ENCODE data around the gene GPRC5A.

The GPRC5A gene

DNA sequence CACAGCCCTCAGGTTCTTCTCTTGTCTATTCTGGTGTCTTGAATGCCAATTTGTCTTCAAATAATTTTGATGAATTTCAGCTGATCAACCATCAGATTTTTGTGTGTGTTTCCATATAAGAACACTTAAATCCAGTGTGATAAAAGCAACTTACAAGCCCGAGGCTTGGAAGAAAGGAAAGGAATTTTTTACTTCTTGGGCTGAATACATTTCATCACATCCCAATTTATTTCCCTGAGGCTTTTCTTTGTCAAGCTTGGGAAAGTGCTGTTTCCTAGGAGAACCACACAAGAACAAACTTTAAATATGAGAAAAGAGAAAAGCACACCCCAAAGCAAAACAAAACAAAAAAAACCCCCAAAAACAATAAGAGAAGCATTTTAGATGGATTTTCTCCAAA, 34.0 kb downstream of the GPRC5A start:
- Histone ChIP-seq H3K36me3 (replicated peaks; ENCODE audit: low read depth, low read length) (no peaks in the 10 kb centered on the region), H3K9me3 (ENCODE audit: insufficient read depth, low read length) (no peaks in the 10 kb centered on the region), H3K27me3 (ENCODE audit: low read depth, low read length) (peaks cover 19% of the 10 kb centered on the region), H2AFZ (ENCODE audit: low read depth, low read length) (no peak overlapping the region), H3K9ac (ENCODE audit: low read length) (no peak overlapping the region), H3K79me2 (ENCODE audit: low read length) (no peaks in the 10 kb centered on the region), H3K4me2 (ENCODE audit: low read length) (no peak overlapping the region), H3K4me3 (ENCODE audit: low read length) (no peak overlapping the region), H4K20me1 (ENCODE audit: insufficient read depth, low read length) (no peaks in the 10 kb centered on the region), H3K27ac (ENCODE audit: low read length) (no peak overlapping the region), H3K4me1 (ENCODE audit: low read length) (no peaks in the 10 kb centered on the region)
- no peak for TF ChIP-seq EZH2phosphoT487 (IDR thresholded peaks at IDR 0.05; ENCODE audit: low read depth)
- TF ChIP-seq, protein P1, sequence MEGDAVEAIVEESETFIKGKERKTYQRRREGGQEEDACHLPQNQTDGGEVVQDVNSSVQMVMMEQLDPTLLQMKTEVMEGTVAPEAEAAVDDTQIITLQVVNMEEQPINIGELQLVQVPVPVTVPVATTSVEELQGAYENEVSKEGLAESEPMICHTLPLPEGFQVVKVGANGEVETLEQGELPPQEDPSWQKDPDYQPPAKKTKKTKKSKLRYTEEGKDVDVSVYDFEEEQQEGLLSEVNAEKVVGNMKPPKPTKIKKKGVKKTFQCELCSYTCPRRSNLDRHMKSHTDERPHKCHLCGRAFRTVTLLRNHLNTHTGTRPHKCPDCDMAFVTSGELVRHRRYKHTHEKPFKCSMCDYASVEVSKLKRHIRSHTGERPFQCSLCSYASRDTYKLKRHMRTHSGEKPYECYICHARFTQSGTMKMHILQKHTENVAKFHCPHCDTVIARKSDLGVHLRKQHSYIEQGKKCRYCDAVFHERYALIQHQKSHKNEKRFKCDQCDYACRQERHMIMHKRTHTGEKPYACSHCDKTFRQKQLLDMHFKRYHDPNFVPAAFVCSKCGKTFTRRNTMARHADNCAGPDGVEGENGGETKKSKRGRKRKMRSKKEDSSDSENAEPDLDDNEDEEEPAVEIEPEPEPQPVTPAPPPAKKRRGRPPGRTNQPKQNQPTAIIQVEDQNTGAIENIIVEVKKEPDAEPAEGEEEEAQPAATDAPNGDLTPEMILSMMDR (IDR thresholded peaks at IDR 0.05; ENCODE audit: low read depth, low read length): no peak

DNA sequence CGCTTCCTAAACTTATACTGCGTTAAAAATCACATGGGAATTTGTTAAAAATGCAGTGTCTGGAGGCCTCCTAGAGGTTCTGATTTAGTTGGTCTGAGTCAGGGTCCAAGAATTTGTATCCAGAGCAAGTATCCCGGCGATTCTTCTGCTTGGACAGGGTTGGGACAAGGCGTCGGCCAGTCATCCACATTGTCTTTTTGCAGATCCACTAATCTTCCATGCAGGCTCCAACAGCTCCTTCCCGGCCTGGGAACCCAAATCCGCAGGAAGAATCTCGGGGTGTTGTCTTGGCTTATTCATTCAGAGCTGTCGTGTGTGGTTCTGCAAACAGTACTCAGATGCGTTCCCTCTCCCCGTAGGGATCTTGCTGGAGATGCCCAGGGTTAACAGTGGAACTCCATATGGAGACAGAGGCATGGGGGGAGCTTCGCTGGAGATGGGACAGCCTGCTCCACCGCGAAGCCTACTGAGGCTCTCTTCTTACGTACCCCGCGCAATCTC, 35.3 kb downstream of the GPRC5A start:
- Histone ChIP-seq H3K79me2 (ENCODE audit: low read length) (no peaks in the 10 kb centered on the region), H3K4me3 (ENCODE audit: low read length) (no peak overlapping the region), H3K4me1 (ENCODE audit: low read length) (no peaks in the 10 kb centered on the region), H3K27me3 (ENCODE audit: low read depth, low read length) (peaks cover 27% of the 10 kb centered on the region), H3K9ac (ENCODE audit: low read length) (no peak overlapping the region), H3K36me3 (replicated peaks; ENCODE audit: low read depth, low read length) (no peaks in the 10 kb centered on the region), H2AFZ (ENCODE audit: low read depth, low read length) (no peak overlapping the region), H3K4me2 (ENCODE audit: low read length) (no peak overlapping the region), H4K20me1 (ENCODE audit: insufficient read depth, low read length) (no peaks in the 10 kb centered on the region), H3K27ac (ENCODE audit: low read length) (no peak overlapping the region), H3K9me3 (ENCODE audit: insufficient read depth, low read length) (no peaks in the 10 kb centered on the region)
- TF ChIP-seq EZH2phosphoT487 (IDR thresholded peaks at IDR 0.05; ENCODE audit: low read depth): no peak
- TF ChIP-seq, protein P1 (IDR thresholded peaks at IDR 0.05; ENCODE audit: low read depth, low read length): no peak

DNA sequence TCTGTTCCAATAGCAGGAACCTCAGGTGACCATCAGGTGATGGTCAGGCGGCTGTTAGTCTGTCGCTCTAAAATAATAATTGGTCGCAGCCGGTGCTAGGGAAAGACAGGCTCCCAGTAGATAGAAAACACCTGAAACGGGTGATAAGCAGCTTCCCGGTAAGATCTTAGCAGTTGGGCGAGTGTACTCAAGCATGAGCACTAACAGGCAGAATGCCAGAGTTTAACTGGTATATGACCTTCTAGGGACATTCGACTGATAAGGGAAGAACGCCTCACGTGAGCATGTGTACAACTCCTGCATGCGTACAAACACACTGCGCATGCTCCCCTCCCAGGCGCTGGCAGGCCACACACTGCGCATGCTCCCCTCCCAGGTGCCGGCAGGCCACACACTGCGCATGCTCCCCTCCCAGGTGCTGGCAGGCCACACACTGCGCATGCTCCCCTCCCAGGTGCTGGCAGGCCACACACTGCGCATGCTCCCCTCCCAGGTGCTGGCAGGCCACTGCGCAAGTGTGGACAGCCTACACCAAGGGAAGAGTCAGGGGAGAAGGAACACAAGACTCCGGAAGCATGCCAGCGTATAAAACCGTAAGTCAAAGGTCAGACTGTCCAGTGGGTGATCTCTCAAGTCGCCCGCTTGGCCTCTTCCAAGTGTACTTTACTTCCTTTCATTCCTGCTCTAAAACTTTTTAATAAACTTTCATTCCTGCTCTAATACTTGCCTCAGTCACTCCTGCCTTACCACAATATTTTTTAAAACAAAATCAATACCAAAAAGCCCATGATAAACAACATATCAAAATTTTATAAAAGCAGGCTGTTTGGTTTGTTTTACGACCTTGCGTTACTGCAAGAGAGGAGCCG, 36.1 kb downstream of the GPRC5A start:
- Histone ChIP-seq H3K4me2 (ENCODE audit: low read length) (no peak overlapping the region), H4K20me1 (ENCODE audit: insufficient read depth, low read length) (no peaks in the 10 kb centered on the region), H3K36me3 (replicated peaks; ENCODE audit: low read depth, low read length) (no peaks in the 10 kb centered on the region), H3K4me3 (ENCODE audit: low read length) (no peak overlapping the region), H3K4me1 (ENCODE audit: low read length) (no peaks in the 10 kb centered on the region), H3K9me3 (ENCODE audit: insufficient read depth, low read length) (no peaks in the 10 kb centered on the region), H3K27ac (ENCODE audit: low read length) (no peak overlapping the region), H3K9ac (ENCODE audit: low read length) (no peak overlapping the region), H3K27me3 (ENCODE audit: low read depth, low read length) (peaks cover 27% of the 10 kb centered on the region), H2AFZ (ENCODE audit: low read depth, low read length) (no peak overlapping the region), H3K79me2 (ENCODE audit: low read length) (no peaks in the 10 kb centered on the region)
- TF ChIP-seq, protein P1 (IDR thresholded peaks at IDR 0.05; ENCODE audit: low read depth, low read length): no peak
- no peak for TF ChIP-seq EZH2phosphoT487 (IDR thresholded peaks at IDR 0.05; ENCODE audit: low read depth)

DNA sequence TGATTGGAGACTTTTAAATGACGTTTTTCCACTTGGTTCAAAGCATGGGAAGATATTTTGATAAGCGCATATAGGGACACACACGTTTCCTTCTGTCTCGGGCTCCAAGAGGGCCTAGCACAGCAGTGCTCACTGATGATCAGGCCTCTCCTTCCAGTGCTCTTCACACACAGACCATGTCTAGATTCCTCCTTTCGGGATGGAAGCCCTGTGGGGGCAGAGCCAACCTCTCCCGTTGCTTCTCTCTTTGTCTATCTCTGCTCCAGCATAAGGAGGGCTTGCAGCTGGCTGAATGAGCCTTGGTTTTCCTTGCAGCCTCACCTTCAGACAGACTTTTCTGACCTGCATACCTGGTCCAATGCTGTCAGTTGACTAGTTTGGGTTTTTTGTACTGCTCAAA, 38.3 kb downstream of the GPRC5A start:
- H3K36me3 ChIP-seq (replicated peaks; ENCODE audit: low read depth, low read length): no peaks in the 10 kb centered on the region
- H4K20me1 ChIP-seq (ENCODE audit: insufficient read depth, low read length): no peaks in the 10 kb centered on the region
- H3K4me3 ChIP-seq (ENCODE audit: low read length): no peak overlapping the region
- H3K4me2 ChIP-seq (ENCODE audit: low read length): no peak overlapping the region
- TF ChIP-seq EZH2phosphoT487 (IDR thresholded peaks at IDR 0.05; ENCODE audit: low read depth): no peak
- TF ChIP-seq, protein P1 (IDR thresholded peaks at IDR 0.05; ENCODE audit: low read depth, low read length): no peak
- no peaks in the 10 kb centered on the region for H3K9me3 ChIP-seq (ENCODE audit: insufficient read depth, low read length)
- no peaks in the 10 kb centered on the region for H3K79me2 ChIP-seq (ENCODE audit: low read length)
- no peak overlapping the region for H2AFZ ChIP-seq (ENCODE audit: low read depth, low read length)
- H3K27me3 ChIP-seq (ENCODE audit: low read depth, low read length): peaks cover 34% of the 10 kb centered on the region
- H3K9ac ChIP-seq (ENCODE audit: low read length): no peak overlapping the region
- H3K4me1 ChIP-seq (ENCODE audit: low read length): no peaks in the 10 kb centered on the region
- H3K27ac ChIP-seq (ENCODE audit: low read length): no peak overlapping the region
